NCI-H748 treated with DMSO at 0.1 percent for 48 hours (cell line): ENCODE measurements around the gene WDR54.
"Not testable (repeated sequence)": the region's sequence is repeated elsewhere in the genome, so short reads cannot be mapped to it uniquely, and the experiment has no call there.

ENCODE experiments used
- DNase-seq: peaks from one replicate; lab custom pipeline; 2025; lab: John Stamatoyannopoulos, UW

The WDR54 gene

GRCh38 chr2:74429487-74430451 lies 8.2 kb downstream of the WDR54 start:
- DNase-seq = no peak

GRCh38 chr2:74430502-74430901 lies 9.0 kb downstream of the WDR54 start:
- DNase-seq = no peak

- DNase-seq = no peak
These were observed 14.7 kb downstream of the WDR54 start for GRCh38 chr2:74436111-74436805.

GRCh38 chr2:74436848-74437695 lies 15.5 kb downstream of the WDR54 start:
- DNase-seq = no peak

GRCh38 chr2:74438248-74438647 lies 16.7 kb downstream of the WDR54 start:
- no peak for DNase-seq

GRCh38 chr2:74439373-74439772 lies 17.8 kb downstream of the WDR54 start:
- DNase-seq = no peak

- no peak for DNase-seq
These were observed 18.4 kb downstream of the WDR54 start for GRCh38 chr2:74439803-74440377.

GRCh38 chr2:74440378-74441169 lies 19.0 kb downstream of the WDR54 start:
- DNase-seq = peak; percentile 34

GRCh38 chr2:74441170-74441689 lies 19.7 kb downstream of the WDR54 start:
- DNase-seq = no peak

GRCh38 chr2:74441690-74442482 lies 20.4 kb downstream of the WDR54 start, which contains the start of gene RTKN:
Gene RTKN, minus strand, starts transcription at chr2:74441937. Its CDS starts 121 bp downstream, at chr2:74441816.
- DNase-seq = no peak

- DNase-seq = not testable (repeated sequence)
These were observed 21.2 kb downstream of the WDR54 start for GRCh38 chr2:74442483-74443297.

GRCh38 chr2:74444498-74445318 lies 23.2 kb downstream of the WDR54 start:
- DNase-seq = no peak

- no peak for DNase-seq
These were observed 25.9 kb downstream of the WDR54 start for GRCh38 chr2:74447230-74447999.

GRCh38 chr2:74448771-74449170 lies 27.2 kb downstream of the WDR54 start:
- DNase-seq = no peak

GRCh38 chr2:74450570-74451190 lies 29.1 kb downstream of the WDR54 start:
- DNase-seq = no peak

- peak; percentile 85 for DNase-seq
These were observed 33.4 kb downstream of the WDR54 start, which contains the start of gene INO80B for GRCh38 chr2:74454654-74455511. Gene INO80B, plus strand, starts transcription at chr2:74455087. Its CDS starts 30 bp downstream, at chr2:74455117.
